NCI-H526 treated with DMSO at 0.1 percent for 48 hours (cell line): Measurements from ENCODE around the gene KIF26B.

Experiments
- DNase-seq: peaks from one replicate; lab custom pipeline; 2025; lab: John Stamatoyannopoulos, UW

The KIF26B gene

DNA sequence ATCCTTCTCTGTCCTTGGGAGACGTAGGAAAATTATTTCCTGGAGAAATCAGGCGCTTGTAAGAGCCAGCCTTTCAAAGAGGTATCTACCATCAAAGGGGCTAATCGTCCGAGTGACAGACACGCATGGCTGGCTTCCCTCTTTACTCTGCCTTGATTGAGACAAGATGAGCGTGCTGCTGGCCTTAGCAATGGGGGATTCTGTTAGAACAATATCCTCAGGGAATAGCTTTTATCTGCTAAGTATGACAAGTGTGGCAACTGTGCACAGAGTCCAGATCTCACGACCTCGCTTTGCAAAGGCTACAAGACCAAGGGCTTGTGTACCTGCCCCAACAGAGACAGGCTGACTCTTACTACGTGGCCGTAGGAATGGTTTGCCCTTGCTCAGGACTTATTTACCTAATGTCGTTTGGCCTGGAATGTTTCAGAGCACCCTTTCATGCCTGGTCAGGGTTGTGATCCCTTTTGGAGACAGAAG lies 417.1 kb downstream of the KIF26B start:
- no peak for DNase-seq

- DNase-seq = no peak
Measured at GRCh38 chr1:245572709-245573108, 417.9 kb downstream of the KIF26B start.

DNA sequence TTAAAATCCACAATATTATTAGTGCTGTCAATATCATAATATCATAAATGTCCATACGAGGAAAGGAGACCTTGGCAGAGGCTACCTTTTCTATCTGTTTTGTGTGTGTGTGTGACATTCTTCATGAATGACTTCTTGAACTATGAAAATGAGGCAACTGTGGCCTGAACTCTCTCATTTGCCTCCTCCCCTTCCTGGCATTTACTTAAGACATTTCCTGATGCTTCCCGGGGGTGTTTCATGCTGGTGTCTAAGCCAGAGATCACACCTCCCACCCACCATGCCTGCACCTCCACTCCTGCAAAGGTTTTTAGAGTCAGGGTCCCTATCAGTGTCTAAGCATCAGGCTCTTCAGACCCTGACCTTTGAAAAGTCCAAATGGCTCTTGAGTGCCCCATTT lies 420.9 kb downstream of the KIF26B start:
- no peak for DNase-seq

DNA sequence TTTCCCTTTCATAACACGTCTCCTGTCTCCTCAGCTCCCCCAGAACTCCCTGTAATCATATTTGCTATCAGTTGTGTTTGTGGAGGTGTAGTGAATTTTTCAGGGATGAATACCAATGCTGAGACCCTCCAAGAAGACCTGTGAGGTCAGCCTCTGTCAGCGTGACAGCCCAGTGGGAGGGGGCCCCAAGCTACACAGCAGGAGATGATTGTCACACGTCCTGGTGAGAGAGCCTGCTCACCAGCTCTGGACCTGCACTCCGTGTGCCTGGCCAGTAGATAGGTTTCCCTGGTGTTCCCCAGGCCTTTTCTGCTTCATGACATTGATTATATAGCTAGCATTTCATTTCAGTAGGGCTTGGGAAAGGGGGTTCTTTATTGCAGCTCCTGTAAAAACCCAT lies 421.5 kb downstream of the KIF26B start:
- DNase-seq = no peak

GRCh38 chr1:245577191-245578157 lies 422.7 kb downstream of the KIF26B start:
- no peak for DNase-seq

- peak; percentile 61 for DNase-seq
Measured at GRCh38 chr1:245578308-245578707, 423.5 kb downstream of the KIF26B start.

DNA sequence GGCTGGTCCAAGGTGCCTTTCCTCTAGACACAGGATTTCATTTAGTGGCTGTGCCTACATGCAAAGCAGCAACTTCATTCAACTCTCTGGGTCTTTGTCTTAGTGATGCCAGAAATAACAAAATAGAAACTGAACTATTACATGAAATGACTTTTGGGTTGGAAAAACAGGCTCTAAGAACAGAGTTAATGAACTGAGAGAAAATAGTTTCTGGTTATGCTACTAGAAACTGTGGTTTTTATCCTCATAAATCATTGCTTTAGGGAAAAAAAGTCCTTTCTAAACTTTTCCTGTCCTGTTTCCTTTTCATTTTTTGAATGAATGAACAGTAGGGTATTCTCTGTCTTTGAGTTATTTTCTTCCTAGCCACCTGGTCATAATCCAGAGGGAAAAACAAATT lies 424.0 kb downstream of the KIF26B start:
- DNase-seq = no peak

DNA sequence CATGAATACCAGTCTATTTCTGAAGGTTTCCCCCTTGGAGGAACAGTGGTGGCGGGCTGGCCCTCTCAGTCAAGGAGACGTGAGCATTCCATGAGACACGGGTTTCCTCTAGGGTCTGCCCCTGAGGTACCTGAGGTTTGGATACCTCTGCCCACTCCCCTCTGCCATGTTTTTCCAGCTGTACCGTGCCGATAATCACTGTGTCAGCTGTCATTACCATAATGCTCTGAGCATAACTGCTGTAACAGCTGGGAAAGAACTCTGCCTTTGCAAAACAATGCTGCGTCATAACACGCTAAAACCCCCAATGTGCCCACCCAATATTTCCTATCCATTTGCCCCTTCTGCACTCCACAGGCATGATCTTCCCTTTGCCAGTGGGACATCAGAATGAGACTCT lies 425.1 kb downstream of the KIF26B start:
- no peak for DNase-seq

DNA sequence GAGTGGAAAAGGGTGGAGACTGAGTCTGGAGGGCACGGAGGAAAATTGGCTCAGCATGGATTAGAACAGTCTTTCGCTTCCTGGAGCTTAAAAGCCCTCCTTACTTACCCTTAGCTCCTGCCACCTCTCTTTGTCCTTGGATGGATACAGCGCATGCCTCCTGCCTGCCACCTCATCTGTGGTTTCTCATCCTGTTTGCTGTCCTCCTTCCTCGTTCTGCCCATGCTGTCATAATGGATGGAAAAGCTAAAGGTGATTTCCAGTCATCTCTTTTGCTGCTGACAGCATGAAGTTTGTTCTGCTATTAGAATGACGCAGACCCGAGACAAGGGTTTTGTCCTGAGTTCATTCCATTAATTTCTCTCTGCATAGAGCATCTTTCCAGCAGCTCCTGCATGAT lies 425.9 kb downstream of the KIF26B start:
- DNase-seq = no peak

- no peak for DNase-seq
Measured at GRCh38 chr1:245582026-245582425, 427.2 kb downstream of the KIF26B start.

GRCh38 chr1:245583081-245583480 lies 428.3 kb downstream of the KIF26B start:
- DNase-seq = no peak

DNA sequence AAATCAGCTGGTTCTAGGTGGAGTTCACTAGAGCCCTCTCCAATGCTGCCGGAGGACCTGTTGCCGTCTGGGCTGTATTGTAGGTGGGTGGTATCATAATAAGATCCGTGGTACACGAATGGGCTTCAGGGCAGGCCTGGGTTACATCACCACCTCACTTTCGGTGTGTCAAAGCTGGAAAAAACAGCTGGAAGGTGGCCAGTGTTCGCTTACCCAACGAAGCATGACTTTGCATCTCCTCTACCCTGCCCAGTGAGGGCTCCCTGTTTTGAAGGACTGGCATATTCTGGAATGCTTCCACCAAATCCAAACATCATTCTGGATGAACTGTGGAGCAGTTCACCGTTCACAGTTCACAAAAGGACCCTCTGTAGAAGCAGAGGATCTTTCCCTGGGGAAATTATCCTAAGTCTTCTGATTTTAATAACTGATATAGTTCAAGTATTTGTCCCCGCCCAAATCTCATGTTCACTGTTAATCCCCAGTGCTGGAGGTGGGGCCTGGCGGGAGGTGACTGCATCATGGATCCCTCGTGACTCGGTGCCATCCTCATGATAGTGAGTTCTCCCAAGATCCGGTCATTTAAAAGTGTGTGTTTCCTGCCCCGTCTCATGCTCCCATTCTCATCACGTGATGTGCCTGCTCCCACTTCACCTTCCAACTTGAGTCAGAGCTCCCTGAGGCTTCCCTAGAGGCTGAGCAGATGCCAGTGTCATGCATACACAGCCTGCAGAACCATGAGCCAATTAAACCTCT lies 429.0 kb downstream of the KIF26B start:
- DNase-seq = no peak

GRCh38 chr1:245585252-245585959 lies 430.6 kb downstream of the KIF26B start:
- DNase-seq = no peak

GRCh38 chr1:245587435-245588115 lies 432.8 kb downstream of the KIF26B start:
- no peak for DNase-seq

DNA sequence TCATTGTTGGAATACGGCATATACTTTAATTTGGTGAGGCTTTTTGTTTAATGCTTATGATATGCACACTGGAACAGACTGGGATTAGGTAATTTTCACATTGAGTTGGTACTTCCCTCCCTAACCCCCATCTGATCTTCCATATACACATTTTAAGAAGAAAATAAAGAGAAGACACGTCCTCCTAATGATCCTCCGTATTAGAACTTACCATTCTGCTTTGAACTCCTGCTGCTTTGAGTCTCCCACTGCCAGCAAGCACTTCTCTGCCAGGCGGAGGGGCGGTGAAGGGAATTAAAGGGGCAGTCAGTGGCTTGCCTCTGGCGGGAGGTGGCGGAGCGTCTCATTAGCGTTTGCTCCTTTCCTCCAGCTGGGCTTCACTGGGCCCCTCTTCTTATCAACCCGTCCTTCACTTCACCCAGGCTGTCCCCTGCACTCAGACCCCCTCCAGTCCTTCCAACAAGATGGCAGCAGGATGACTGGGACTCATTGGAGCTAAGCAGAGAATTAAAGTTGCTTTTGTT lies 433.4 kb downstream of the KIF26B start:
- DNase-seq = no peak

DNA sequence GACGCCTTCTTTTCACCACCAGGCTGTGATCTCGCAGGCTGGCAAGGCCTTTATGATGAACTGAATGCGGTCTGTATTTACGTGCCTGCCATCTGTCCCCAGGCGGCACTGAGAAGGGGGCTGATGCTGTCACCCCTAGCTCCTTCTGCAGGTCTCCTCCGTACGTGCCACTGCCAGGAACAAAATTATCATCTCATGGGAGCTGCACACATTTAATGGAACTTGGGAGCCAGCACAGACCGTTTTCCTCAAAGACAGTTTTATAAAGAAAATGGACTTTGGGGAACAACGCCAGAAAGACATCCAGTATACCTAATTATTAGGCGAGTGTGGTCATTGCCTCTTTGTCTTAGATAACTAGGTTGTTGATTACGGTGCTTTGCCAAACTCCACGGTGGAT lies 434.5 kb downstream of the KIF26B start:
- no peak for DNase-seq

DNA sequence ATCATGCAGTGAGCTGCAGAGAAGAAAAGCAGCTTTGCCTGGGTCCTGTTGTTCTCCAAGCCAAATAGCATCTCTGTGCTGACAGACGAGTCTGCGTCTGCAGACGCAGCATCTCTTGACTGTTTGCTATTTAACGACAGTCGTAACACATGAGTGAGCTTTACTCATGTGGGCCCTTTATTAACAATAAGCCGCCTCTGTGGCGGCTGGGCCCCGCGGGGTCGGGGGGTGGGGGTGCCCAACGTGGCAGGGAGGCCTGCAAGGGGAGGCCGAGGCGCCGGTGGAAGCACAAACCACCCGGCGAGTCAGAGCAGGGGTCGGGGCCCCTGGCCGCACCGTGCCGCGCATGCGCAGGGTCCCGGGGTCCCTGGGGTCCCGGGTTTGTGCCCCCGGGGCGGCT lies 435.1 kb downstream of the KIF26B start:
- DNase-seq = peak; percentile 76

- no peak for DNase-seq
Measured at GRCh38 chr1:245590726-245591125, 435.9 kb downstream of the KIF26B start.

DNA sequence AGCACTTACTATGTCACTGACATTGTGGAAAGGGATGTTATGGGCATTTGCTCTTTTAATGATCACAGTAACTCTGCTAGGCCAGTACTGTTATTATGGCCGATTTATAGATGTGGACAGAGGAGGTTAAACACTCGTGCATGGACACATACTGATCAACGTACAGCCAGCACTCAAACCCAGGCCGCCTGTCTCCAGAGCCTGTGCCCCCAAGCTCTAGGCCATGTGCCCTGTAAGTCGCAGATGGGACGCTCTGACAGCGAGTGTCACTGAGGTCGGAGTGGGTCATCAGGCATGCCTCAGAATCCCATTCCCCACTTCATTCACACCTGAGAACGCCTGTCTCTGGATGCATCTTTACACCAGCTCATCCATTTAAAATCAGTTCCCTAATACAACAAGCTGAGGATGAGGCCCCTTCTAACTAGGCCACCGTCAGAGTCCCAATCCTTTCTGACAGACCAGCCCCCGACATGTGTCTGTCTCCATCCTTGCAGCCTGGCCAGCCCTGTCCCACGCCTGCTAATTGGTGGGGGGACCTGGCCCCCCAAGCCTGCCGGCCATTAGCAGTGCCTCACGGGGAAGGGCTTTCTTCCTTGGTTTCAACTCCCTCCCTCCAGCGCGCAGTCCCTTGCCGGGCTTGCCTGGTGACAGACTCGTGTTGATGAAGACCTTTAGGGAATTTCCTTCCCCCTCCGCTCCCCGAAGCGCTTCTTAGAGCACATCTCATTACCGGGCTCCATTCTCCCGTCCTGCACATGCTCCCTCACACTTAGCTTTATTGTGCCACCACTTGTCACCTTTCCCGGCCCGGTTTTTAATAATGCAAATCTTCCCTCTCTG lies 436.8 kb downstream of the KIF26B start:
- peak; percentile 73 for DNase-seq

DNA sequence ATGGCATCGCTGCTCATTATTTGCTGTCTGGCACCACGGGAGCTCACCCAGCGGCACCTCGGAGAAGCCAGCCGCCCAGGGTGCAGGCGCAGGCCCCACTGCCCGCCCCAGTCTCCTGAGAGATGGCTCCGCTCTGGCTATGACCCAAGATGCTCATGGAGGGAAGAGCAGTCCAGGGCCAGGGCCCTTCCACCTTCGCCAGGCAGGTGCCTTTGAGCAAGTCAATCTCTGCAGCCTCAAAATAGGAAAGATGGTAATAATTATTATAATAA lies 437.3 kb downstream of the KIF26B start:
- DNase-seq = no peak
